PC-3 (cell line): ENCODE data around the gene TREML4.

Experiments used
- CTCF ChIP-seq: fragments of 300-600 bp; sonication (generic); conservative IDR thresholded peaks from 2 replicates; pipeline ENCODE4 v1.5.1; 2017; ENCODE audit warnings: antibody characterized with exemption, low read depth, mild to moderate bottlenecking, low read length
- EZH2phosphoT487 ChIP-seq: fragments of 300-600 bp; sonication (generic); IDR thresholded peaks from 2 replicates; pipeline ENCODE4 v1.6.1; 2018; ENCODE audit warnings: mild to moderate bottlenecking, antibody characterized with exemption, low read length, borderline replicate concordance

- TF ChIP-seq CTCF (no peak), EZH2phosphoT487 (no peak)
Measured at GRCh38 chr6:41239467-41240159, 11.5 kb downstream of the TREML4 start.
